Smooth muscle cell (in vitro differentiated cells): Measurements from ENCODE around the gene MLXIPL. TPM values are rescaled to one million over a fixed set of nuclear protein-coding genes. Genes with fewer than 3 reads are reported as not detected.
"Not testable (repeated sequence)": the region's sequence is repeated elsewhere in the genome, so short reads cannot be mapped to it uniquely, and the experiment has no call there.

Experiments
- DNase-seq: peaks from one replicate; lab custom pipeline; 2025; ENCODE audit not compliant: unreplicated experiment; lab: John Stamatoyannopoulos, UW
- H2AFZ ChIP-seq: fragments of 200-600 bp; sonication (generic); 2 replicates; pipeline ENCODE4 v1.6.0; 2016; ENCODE audit warnings: antibody characterized with exemption, low read depth, mild to moderate bottlenecking
- H3F3A ChIP-seq: fragments of 200-600 bp; sonication (generic); 2 replicates; pipeline ENCODE4 v1.6.0; 2017; ENCODE audit warnings: antibody characterized with exemption, low read depth
- H3K27ac ChIP-seq: fragments of 200-600 bp; sonication (generic); 2 replicates; pipeline ENCODE4 v1.5.1; 2016; ENCODE audit warnings: low read depth, mild to moderate bottlenecking
- H3K27me3 ChIP-seq: fragments of 200-600 bp; sonication (generic); 2 replicates; pipeline ENCODE4 v1.6.1; 2016; ENCODE audit warnings: low read depth, mild to moderate bottlenecking
- H3K36me3 ChIP-seq: fragments of 200-600 bp; sonication (generic); 2 replicates; pipeline ENCODE4 v1.5.1; 2016; ENCODE audit warnings: low read depth
- H3K4me1 ChIP-seq: fragments of 200-600 bp; sonication (generic); 2 replicates; pipeline ENCODE4 v1.5.1; 2016; ENCODE audit warnings: low read depth
- H3K4me2 ChIP-seq: fragments of 200-600 bp; sonication (generic); 2 replicates; pipeline ENCODE4 v1.6.0; 2016; ENCODE audit warnings: mild to moderate bottlenecking
- H3K4me3 ChIP-seq: fragments of 200-600 bp; sonication (generic); 2 replicates; pipeline ENCODE4 v1.5.1; 2016; ENCODE audit warnings: mild to moderate bottlenecking
- H3K79me2 ChIP-seq: fragments of 200-600 bp; sonication (generic); 2 replicates; pipeline ENCODE4 v1.6.0; 2016; ENCODE audit warnings: low read depth, mild to moderate bottlenecking
- H3K9ac ChIP-seq: fragments of 200-600 bp; sonication (generic); 2 replicates; pipeline ENCODE4 v1.6.0; 2016; ENCODE audit warnings: low read depth
- H3K9me3 ChIP-seq: fragments of 200-600 bp; sonication (generic); replicated peaks from 2 replicates; pipeline ENCODE4 v1.5.1; 2016; ENCODE audit warnings: low read depth
- H4K20me1 ChIP-seq: fragments of 200-600 bp; sonication (generic); 2 replicates; pipeline ENCODE4 v1.6.0; 2016; ENCODE audit warnings: low read depth
- CTCF ChIP-seq: fragments of 200-600 bp; sonication (generic); IDR thresholded peaks from 2 replicates; pipeline ENCODE4 v1.5.1; 2017; ENCODE audit warnings: borderline replicate concordance, mild to moderate bottlenecking, antibody characterized with exemption; ENCODE audit not compliant: insufficient read depth, poor library complexity, severe bottlenecking
- WGBS: methylation state at CpG from one replicate; pipeline ENCODE4 v1.1.7; 2016; ENCODE audit warnings: low lambda C conversion rate; 5-methylcytosine and 5-hydroxymethylcytosine counted together
- polyA plus RNA-seq: library from polyadenylated mRNA; unstranded; fragments of >200 nt; fragmentation: Nextera tagmentation; extraction: Ambion mirVana; gene quantifications from 2 replicates; pipeline ENCODE4 v1.2.1, GENCODE V29; 2016
- total RNA-seq: library from RNA; depleted of rRNA; stranded (reverse); fragments of >200 nt; gene quantifications from 2 replicates; pipeline ENCODE4 v1.2.3, GENCODE V29; 2014

MLXIPL gene
- total and polyA plus RNA-seq, 2 experiments from 2014 or later = not detected

GRCh38 chr7:73622527-73622908, 1.8 kb downstream of the MLXIPL start:
- no peaks in the 10 kb centered on the region for H3F3A ChIP-seq
- WGBS = 11% methylated on average over 1 of the region's 2 CpGs

GRCh38 chr7:73621168-73622063, 2.9 kb downstream of the MLXIPL start:
- H4K20me1 ChIP-seq = no peaks in the 10 kb centered on the region
- peaks cover 11% of the 10 kb centered on the region for H3K4me1 ChIP-seq
- H3K79me2 ChIP-seq = no peaks in the 10 kb centered on the region
- no peak overlapping the region for H3K4me3 ChIP-seq
- 70% methylated on average over 6 of the region's 7 CpGs for WGBS
- TF ChIP-seq CTCF = no peak
- no peak overlapping the region for H2AFZ ChIP-seq
- no peaks in the 10 kb centered on the region for H3F3A ChIP-seq
- H3K9ac ChIP-seq = no peak overlapping the region
- no peak for DNase-seq
- peaks cover 55% of the 10 kb centered on the region for H3K27me3 ChIP-seq
- no peaks in the 10 kb centered on the region for H3K36me3 ChIP-seq
- no peak overlapping the region for H3K27ac ChIP-seq
- no peak overlapping the region for H3K4me2 ChIP-seq
- H3K9me3 ChIP-seq = no peaks in the 10 kb centered on the region

More at GRCh38 chr7:73622527-73622908, 1.8 kb downstream of the MLXIPL start:
- TF ChIP-seq CTCF = no peak
- Histone ChIP-seq H3K9me3 (no peaks in the 10 kb centered on the region), H3K4me3 (no peak overlapping the region), H3K36me3 (no peaks in the 10 kb centered on the region), H3K9ac (no peak overlapping the region), H2AFZ (no peak overlapping the region), H3K4me2 (no peak overlapping the region), H3K4me1 (peaks cover 11% of the 10 kb centered on the region), H4K20me1 (no peaks in the 10 kb centered on the region), H3K27ac (no peak overlapping the region), H3K79me2 (no peaks in the 10 kb centered on the region), H3K27me3 (peaks cover 66% of the 10 kb centered on the region)
- DNase-seq = no peak

- not testable (repeated sequence) for H3K9ac ChIP-seq, H3K27ac ChIP-seq, H3K36me3 ChIP-seq, H2AFZ ChIP-seq, H3F3A ChIP-seq, DNase-seq, H3K4me3 ChIP-seq, H4K20me1 ChIP-seq, H3K9me3 ChIP-seq, H3K4me2 ChIP-seq, H3K79me2 ChIP-seq
- Histone ChIP-seq H3K4me1 (peaks cover 11% of the 10 kb centered on the region), H3K27me3 (peaks cover 37% of the 10 kb centered on the region)
- 83% methylated on average over 11 of the region's 11 CpGs for WGBS
Observed at GRCh38 chr7:73619394-73619793, 4.9 kb downstream of the MLXIPL start.

GRCh38 chr7:73618538-73618937, 5.8 kb downstream of the MLXIPL start:
- 82% methylated on average over 4 of the region's 4 CpGs for WGBS

GRCh38 chr7:73617520-73617919, 6.8 kb downstream of the MLXIPL start:
- H2AFZ ChIP-seq, H3K9ac ChIP-seq, H4K20me1 ChIP-seq, H3K4me2 ChIP-seq, H3K4me3 ChIP-seq, H3F3A ChIP-seq, H3K36me3 ChIP-seq, DNase-seq, H3K4me1 ChIP-seq, H3K9me3 ChIP-seq, H3K27ac ChIP-seq, H3K79me2 ChIP-seq: not testable (repeated sequence)
- peaks cover 24% of the 10 kb centered on the region for H3K27me3 ChIP-seq
- 96% methylated on average over 9 of the region's 9 CpGs for WGBS

More at GRCh38 chr7:73618538-73618937, 5.8 kb downstream of the MLXIPL start:
- Histone ChIP-seq H3K27me3 (peaks cover 35% of the 10 kb centered on the region), H3K9me3 (no peaks in the 10 kb centered on the region), H2AFZ (no peak overlapping the region), H3K36me3 (no peaks in the 10 kb centered on the region), H3K4me2 (no peak overlapping the region), H3K9ac (no peak overlapping the region), H3F3A (no peaks in the 10 kb centered on the region), H3K4me3 (no peak overlapping the region), H3K79me2 (no peaks in the 10 kb centered on the region), H4K20me1 (no peaks in the 10 kb centered on the region), H3K27ac (no peak overlapping the region), H3K4me1 (peaks cover 9% of the 10 kb centered on the region)
- DNase-seq = no peak
- TF ChIP-seq CTCF = no peak
